DMS153 treated with DMSO at 0.1 percent for 48 hours (cell line): Measurements from ENCODE around the gene CFAP77.
A peak's percentile ranks its signal among the peaks of the same experiment; 100 is the strongest.
"Not testable (repeated sequence)": the region's sequence is repeated elsewhere in the genome, so short reads cannot be mapped to it uniquely, and the experiment has no call there.

Experiments
- DNase-seq: peaks from one replicate; lab custom pipeline; 2025; ENCODE audit not compliant: unreplicated experiment; lab: John Stamatoyannopoulos, UW

The CFAP77 gene

DNA sequence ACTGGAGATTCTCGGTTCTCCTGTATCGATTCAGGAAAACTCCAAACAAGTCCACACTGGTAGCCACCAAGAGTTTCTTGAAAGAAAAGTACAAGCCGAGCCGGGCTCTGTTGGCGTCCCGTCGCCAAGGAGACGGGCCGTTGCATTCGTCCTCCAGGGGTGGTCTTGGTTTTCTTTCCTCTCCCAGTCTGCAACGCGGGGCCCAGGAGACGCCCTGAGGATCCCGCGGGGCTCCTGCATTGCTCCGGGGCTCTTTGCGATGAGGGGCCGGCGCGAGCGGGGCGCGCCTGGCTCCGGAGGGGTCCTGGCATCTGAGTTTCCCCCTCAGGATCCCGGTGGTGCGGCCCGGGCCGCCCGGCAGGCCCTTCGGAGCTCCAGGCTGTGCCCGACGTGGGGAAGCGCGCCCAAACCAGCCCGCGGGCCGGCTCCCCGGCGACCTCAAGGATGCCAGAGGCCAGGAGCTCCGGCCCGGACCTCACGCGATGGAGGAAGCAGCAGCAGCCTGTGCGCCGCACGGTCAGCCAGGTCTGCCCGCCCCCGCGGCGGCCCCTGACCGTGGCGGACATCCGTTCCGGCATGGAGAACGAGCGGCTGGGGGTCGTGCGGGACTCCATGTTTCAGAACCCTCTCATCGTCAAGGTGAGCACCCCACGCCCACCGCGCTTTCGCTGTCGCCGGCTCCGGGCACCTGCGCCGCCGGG, at the start of gene CFAP77:
Gene CFAP77 (plus strand): TSS at position 384 of the 701 bp plus-strand sequence. CDS start 61 bp downstream, at position 445.
- no peak for DNase-seq

DNA sequence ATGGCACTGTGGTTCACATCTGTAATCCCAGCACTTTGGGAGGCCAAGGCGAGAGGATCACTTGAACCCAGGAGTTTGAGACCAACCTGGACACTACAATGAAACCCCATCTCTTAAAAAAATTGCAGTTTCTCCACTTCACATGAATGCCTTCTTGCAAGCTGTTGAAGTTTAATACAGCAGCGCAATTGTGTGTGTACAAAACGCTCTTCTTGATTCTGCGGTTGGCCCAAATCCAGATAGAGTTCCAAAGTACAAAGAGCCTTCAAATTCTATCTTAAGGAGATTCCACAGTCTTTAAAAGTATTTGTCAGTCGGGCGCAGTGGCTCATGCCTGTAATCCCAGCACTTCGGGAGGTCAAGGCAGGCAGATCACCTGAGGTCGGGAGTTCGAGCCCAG, 45.9 kb upstream of the CFAP77 start:
- DNase-seq, result no peak

DNA sequence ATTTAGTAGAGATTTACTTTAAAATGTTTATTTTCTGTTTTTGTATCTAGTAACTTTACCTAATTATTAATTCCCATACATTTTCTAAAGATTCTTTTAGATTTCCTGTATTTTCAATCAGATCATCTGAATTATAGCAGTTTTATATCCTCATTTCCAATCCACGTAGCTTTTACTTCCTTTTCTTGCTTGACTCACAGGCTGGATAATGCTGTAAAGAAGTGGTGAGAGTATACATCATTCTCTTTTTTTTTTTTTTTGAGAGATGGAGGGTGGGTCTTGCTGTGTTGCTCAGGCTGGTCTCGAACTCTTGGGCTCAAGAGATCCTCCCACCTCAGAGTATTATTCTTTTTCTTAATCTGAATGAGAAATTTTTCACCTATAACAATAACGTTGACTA, 44.0 kb upstream of the CFAP77 start:
- DNase-seq, result no peak

DNA sequence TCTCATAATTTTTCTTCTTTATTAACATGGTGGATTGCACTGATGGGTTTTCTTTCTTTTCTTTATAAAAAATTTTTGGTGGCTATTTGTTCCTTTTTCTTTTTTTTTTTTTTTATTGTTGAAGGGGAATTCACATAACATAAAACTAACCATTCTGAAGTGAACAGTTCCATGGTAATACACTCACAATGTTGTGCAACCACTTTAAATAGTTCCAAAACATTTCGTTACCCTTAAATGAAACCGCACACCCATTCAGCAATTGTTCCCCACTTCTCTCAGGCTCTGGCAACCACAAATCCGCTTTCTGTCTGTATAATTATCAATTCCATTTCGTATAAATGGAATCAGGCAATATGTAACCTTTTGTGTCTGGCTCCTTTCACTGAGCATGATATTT, 43.5 kb upstream of the CFAP77 start:
- DNase-seq, result no peak

DNA sequence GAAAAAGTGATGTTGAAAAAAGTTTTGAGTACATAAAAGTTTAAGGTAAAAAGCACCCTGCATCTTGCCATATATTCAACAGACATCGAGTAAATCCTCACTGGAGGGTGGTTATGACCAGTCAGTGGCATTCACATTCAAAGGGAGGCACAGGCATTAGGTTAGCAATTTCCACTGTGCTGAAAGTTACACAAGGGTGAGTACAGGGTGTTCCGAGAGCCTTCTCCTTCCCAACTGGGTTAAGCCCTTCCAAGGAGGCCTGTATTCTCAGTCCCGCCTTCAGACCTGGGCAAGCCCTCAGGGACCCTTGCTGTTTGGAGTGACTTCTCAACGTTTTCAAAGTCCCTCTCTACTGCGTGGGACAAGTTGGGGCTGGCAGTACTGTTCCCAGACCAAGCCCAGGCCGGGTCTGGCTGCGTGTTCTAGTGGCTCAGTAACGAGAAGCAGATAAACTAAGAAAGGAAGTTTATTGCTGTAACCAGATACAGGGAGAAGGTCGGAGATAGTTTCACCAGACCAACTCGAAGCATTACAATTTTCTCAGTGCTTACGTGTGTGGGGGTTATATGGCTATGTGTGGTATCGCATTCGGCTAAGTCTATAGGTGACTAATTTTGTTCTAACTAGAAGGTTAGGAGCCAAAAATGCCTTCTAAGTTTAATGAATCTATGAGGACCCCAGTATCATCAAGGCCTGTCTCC, 42.2 kb upstream of the CFAP77 start:
- no peak for DNase-seq

DNA sequence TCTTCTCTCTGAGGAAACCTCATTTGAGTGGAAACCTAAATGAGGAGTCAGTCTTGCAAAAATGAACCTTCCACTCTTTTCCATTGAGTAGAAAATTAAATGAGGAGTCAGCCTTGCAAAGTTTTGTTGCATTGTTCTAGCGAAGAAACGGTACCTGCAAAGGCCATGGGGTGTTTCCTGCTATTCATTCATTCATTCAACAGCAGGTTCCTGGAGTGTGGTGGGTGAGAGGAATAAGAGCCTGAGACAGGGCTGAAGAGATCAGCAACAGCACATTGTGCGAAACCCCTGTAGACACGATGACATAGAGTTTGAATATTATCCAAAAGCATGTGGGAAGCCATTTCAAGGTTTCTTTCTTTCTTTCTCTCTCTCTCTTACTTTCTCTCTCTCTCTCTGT, 40.6 kb upstream of the CFAP77 start:
- no peak for DNase-seq

DNA sequence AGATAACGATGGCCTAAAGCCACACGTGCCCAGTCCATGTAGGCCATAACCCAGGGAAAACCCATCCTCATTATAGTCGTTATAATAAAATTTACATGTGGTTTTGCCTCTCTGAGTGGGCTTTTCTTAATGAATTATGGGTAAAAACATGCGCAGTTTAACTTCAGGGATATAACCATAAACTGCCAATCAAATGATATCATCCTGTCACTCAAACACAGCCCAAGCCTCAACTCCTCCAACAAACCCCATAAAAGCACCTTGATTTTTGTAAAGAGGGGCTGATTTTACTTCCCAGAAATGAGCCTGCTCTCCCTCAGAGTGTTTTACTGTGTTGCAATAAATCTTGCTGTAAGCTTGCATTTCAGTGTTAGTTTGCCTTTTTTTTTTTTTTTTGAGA, 39.4 kb upstream of the CFAP77 start:
- no peak for DNase-seq

DNA sequence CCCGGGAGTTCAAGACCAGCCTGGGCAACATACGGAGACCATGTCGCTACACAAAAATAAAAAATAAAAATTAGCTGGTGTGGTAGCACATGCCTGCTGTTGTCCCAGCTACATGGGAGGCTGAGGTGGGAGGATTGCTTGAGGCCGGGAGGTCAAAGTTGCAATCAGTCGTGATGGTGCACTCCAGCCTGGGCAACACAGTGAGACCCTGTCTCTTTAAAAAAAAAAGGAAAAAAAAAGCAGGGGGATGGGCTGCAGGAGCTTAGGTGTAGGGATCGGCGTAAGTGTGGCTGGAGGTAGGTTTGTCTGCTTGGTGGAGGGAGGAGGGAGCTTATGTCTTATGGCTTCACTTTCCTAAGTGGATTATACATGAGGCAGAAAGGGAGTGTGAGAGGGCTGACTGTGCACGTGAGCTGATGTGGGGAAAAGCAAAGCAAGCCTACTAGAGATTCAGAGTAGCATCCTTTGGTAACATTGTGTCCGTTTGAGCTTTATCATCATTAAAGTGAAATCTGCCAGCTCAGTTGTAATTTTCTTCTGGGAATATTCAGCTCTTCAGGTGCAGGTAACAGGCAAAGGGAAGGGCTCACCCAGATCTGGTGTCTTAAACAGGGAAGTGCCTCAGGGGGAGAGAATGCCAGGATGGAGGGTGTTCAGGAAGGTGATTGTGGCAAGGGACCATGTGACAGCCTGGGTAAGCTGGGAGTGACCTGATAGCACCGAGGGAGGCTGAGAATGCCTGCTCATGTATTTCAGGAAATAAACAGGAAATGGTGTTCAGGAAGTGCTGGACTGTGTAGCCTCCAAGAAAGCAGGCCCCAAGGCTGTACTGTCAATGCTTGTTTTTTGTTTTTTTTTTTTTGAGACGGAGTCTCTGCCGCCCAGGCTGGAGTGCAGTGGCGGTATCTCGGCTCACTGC, 37.6 kb upstream of the CFAP77 start:
- no peak for DNase-seq

DNA sequence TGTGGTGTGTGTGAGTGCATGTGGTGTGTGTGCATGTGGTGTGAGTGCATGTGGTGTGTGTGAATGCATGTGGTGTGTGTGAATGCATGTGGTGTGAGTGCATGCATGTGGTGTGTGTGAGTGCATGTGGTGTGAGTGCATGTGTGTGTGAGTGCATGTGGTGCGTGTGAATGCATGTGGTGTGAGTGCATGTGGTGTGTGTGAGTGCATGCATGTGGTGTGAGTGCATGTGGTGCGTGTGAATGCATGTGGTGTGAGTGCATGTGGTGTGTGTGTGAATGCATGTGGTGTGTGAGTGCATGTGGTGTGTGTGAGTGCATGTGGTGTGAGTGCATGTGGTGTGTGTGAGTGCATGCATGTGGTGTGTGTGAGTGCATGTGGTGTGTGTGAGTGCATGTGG, 32.2 kb upstream of the CFAP77 start:
- not testable (repeated sequence) for DNase-seq

DNA sequence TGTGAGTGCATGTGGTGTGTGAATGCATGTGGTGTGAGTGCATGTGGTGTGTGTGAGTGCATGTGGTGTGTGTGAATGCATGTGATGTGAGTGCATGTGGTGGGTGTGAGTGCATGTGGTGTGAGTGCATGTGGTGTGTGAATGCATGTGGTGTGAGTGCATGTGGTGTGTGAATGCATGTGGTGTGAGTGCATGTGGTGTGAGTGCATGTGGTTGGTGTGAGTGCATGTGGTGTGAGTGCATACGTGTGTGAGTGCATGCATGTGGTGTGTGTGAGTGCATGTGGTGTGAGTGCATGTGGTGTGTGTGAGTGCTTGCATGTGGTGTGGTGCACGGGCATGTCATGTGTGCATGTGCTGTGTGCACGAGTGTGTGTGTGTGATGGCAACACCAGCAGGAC, 31.6 kb upstream of the CFAP77 start:
- not testable (repeated sequence) for DNase-seq

DNA sequence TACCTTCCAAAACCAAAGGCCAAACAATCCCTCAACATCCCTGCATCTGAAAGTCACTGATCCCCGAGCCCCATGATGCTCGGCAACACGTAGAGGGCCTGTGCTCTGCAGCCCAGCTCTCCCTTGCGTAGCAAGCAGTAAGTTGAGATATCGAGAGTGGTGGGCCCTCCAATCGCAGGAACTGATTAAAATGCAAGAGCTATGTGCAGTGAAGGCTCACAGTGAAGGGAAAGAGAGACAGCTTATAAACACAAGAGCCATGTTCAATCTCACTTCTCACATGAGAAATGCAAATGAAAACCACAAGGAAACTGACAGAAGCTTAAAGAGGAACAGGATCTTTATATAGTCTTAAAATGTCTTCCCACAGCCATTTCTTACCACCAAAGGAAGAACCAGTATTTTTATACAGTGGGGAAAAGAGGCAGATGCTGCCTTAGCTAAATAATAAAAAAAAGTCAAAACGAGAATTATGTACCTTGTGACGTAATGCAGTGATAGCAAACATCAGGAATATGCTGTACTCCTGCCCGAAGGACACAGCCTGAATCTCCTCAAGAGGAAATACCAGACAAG, 28.0 kb upstream of the CFAP77 start:
- no peak for DNase-seq

DNA sequence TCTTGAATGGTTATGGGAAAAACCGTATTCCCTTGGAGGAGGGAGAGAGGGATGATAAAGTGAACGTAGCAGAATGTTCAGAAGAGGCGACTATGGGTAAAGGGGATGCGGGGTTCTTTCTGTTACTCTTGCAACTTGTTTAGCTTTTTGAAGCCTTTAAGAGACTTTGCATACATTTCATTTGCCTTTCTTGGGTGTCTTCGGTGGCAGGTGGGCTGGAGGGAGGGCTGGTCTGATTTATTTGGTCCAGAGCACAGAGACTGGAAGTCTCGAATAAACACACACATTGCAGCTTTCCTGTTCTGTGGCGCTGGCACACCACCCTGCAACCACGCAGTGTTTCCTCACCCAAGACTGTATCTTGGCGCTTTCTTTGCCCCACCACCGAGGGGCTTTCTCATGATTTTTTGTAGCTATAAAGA, 26.5 kb upstream of the CFAP77 start:
- DNase-seq, result no peak

DNA sequence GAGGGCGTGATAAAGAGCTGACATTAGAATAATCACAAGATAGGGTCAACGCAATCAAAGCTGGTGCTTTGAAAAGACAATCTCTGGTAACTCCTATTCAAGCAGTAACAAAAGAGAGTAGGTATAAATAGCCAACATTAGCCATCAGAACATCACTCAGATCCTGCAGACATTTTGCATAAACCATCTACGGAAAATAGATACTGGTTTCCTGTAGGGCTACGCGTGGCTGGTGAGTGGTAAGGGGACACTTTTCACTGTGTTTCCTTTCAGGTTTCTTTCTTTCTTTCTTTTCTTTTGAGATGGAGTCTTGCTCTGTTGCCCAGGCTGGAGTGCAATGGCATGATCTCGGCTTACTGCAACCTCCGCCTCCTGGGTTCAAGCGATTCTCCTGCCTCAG, 25.6 kb upstream of the CFAP77 start:
- DNase-seq, result no peak

DNA sequence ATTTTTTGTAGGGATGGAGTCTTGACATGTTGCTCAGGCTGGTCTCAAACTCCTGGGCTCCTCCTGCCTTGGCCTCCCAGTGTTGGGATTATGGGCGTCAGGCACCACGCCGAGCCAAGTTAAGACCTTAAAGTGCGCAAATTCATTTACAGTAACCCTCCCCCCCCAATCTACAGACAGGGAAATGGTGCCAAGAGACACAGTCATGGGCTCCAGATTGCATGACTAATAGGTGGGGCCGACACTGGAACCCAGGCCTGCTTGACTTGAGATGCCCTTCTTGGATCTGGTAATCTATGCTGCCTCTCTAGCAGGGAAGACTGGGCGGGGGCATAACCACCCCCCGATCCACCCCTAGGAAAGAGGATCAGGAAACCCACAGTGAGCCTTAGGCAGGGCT, 22.9 kb upstream of the CFAP77 start:
- no peak for DNase-seq

DNA sequence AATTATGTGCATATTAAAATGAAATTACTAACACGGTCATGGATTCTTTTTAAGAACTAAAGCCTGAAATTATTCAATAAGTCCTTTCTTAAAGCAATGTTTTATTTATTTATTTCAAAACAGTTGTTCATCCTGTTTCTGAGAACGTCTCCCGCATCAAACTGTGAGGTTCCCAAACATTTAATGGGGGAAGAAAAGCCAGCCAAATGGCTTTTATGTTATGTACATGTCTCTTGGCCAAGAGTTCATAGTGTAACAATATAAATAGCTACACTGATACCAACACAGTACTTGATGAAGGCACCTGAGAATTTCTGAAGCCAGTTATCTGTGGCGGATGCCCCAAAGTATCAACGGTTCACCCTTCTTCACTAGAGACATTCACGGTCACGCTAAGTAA, 19.0 kb upstream of the CFAP77 start:
- DNase-seq, result no peak

DNA sequence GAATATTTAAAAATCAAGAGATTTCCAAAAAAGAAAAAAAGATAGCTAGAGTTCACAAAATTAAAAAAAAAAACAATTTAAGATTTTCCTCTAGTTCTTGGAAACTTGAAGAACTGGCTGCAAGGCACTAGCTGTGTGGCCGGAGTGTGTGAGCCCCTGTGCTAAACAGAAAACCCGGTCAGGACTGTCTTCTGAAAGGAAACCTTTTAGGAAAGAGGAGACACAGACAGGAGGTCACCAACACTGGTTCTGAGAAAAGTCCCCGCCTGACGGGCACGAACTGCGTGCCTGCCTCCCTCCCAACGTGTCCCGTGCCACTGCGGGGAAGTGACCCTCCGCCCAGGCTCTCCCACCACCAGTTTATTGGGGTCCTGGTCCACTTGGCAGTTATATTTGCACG, 18.6 kb upstream of the CFAP77 start:
- no peak for DNase-seq

DNA sequence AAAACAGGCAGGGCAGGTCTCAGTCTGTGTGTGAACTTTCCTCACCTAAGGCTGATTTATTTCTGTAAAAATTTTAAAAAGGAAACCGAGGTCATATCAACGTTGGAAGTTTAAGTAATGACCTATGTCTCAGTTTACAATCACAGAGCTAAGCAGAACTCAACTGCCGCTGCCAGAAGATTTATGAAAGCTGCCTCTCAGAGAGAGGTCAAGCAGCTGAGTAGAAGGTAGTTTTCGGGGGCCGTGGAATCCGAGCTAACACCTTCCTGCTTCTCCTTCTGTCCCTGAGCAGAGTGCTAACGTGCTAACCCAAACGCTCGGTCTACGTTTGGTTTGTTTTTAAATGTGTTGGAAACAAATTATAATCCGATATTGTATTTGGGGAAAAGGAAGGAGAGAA, 14.5 kb upstream of the CFAP77 start:
- no peak for DNase-seq

DNA sequence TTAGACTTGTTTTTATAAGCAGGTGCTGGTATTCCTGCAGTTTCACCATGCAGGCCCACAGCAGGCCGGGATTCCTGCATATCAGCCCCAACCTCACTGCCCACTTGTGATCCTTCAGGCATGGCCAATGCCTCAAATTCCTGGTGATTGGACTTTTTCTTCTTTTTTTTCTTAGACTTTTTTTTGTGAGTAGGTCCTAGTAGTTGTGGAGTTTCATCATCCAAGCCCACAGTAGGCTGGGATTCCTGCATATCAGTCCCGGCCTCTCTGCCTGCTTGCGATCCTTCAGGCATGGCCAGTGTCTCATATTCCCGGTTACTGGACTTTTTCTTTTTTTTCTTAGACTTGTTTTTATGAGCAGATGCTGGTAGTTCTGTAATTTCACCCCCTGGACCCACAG, 8.2 kb upstream of the CFAP77 start:
- DNase-seq, result no peak

DNA sequence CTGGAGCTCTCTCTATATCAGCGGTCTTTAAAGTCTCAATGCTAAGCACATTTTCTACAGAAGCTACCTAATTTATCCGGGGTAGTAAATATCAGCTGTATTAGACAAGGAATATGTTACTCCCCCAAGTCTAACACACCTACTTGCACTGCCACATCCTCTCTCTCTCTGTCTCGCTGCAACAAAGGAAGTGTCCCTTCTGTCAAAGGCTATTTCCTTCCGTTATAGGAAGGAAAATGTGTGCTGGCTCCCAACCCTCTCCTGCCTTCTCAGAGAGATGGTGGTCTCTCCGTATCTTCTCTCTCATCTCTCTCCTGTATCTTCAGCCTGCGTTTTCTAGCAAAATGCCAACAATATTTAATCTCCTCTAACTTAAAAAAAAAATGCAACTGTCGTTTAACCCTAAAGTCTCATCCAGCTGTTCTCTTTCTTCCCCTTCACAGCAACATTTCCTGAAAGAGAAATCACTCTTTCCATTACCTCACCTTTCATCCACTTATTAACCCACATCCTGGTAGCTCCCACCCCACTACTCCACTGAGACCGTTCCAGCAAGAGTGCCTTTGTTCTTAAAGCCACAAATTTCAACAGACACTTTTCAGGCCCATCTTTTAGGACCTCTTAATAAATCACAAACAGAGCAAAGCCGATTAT, 5.7 kb upstream of the CFAP77 start:
- no peak for DNase-seq

DNA sequence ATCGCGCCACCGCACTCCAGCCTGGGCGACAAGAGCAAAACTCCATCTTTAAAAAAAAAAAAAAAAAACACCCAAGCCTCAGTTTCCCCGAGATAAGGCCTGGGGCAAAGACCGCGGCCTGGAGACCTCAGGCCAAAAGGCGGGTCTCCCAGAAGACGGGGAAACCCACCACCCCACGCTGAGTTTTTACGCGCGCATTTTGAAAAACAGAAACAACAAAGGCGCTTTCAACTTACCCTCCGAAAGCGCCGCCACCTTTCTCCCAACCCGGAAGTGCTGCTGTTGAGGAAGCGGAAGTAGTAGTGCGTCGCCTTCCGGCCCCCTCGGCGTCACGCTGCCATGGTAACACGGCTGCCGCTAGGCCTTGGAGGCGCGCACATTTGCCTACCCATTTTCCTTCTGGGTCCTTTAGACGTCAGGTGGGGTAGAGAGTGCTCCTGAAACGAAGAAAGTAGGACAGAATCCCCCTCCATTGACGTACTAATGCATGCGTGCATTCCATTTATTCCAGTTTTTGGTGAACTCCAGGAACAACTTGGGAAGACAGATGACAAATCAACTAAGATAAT, 3.4 kb upstream of the CFAP77 start, which contains the start of gene TTF1:
Gene TTF1 (minus strand): TSS at position 287 of the 569 bp plus-strand sequence. CDS start 4,019 bp downstream, outside the sequence.
- DNase-seq, result peak; percentile 74
